ENCODE measurements around the gene PNPLA7. TPM values are rescaled to one million over a fixed set of nuclear protein-coding genes. Genes with fewer than 3 reads are reported as not detected.

PNPLA7 gene
- total and polyA plus RNA-seq, 3 donors from 2014 or later: 4.2 to 17.8 (median 10.9) TPM

GRCh38 chr9:137428311-137428630 lies 121.9 kb downstream of the PNPLA7 start:
- 96% methylated on average over 6 of the region's 6 CpGs; no CpG with 5 or more reads in 1 of the 2 donors for WGBS, 2 donors

DNA sequence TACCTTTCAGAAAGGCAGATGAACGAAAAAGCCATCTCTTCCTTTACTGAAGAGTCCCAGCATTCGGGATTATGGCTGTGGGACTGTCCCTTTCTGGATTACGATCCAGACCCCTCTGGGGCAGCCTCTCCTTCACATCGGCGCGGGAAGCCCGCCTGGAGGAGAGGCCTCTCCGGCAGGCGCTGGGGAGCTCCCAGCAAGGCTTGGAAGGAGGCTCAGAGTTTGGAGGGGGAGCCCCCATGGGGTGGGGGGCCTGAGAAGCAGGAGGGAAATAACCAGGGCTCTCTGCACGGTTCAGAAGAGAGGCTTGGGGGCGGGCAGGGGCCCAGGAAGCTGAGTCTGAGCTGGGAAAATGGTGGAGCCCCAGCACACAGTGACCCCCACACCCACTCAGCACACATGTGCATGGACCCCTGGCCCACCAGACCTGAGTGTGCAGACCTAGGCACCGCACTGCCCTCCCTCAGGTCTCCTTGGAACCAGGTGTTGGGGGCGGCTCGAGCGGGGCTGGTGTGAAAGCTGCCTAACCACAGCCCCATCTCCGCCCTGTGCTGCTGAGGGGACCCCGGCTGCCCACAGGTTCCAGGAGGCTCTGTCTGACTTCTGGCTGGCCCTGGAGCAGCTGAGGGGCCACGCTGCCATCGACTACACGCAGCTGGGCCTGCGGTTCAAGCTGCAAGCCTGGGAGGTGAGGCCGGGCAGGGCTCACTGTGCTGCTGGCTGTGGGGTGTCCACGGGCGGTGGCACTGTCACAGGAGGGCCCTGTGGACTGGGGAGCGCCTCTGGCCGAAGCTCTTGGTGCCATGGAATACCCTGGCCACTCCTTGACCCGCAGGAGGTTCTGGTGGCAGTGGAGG lies 122.5 kb downstream of the PNPLA7 start:
- WGBS, 2 donors: 85% methylated on average over 9 to 27 of the region's 27 CpGs

More at GRCh38 chr9:137428311-137428630, 121.9 kb downstream of the PNPLA7 start:
- intact Hi-C loops (cut with DNase I; ENCODE audit: low total_unique reads): no loop called here
- no peaks in the 10 kb centered on the region for H3K27me3 ChIP-seq
- no peaks in the 10 kb centered on the region for H3K9me3 ChIP-seq
- no peak overlapping the region for H3K27ac ChIP-seq
- DNase-seq: no peak
- H3K4me3 ChIP-seq: no peak overlapping the region
- H3K36me3 ChIP-seq (ENCODE audit: low read depth, missing control alignments): no peaks in the 10 kb centered on the region
- no peaks in the 10 kb centered on the region for H3K4me1 ChIP-seq
- TF ChIP-seq, protein P1, sequence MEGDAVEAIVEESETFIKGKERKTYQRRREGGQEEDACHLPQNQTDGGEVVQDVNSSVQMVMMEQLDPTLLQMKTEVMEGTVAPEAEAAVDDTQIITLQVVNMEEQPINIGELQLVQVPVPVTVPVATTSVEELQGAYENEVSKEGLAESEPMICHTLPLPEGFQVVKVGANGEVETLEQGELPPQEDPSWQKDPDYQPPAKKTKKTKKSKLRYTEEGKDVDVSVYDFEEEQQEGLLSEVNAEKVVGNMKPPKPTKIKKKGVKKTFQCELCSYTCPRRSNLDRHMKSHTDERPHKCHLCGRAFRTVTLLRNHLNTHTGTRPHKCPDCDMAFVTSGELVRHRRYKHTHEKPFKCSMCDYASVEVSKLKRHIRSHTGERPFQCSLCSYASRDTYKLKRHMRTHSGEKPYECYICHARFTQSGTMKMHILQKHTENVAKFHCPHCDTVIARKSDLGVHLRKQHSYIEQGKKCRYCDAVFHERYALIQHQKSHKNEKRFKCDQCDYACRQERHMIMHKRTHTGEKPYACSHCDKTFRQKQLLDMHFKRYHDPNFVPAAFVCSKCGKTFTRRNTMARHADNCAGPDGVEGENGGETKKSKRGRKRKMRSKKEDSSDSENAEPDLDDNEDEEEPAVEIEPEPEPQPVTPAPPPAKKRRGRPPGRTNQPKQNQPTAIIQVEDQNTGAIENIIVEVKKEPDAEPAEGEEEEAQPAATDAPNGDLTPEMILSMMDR (IDR thresholded peaks at IDR 0.05): no peak
- TF ChIP-seq POLR2A (IDR thresholded peaks at IDR 0.05): no peak

GRCh38 chr9:137426018-137426681 lies 124.1 kb downstream of the PNPLA7 start:
- H3K9me3 ChIP-seq: no peaks in the 10 kb centered on the region
- H3K4me3 ChIP-seq: no peak overlapping the region
- H3K36me3 ChIP-seq (ENCODE audit: low read depth, missing control alignments): no peaks in the 10 kb centered on the region
- TF ChIP-seq, protein P1 (IDR thresholded peaks at IDR 0.05): no peak
- TF ChIP-seq POLR2A (IDR thresholded peaks at IDR 0.05): no peak
- H3K4me1 ChIP-seq: peaks cover 4% of the 10 kb centered on the region
- no peak overlapping the region for H3K27ac ChIP-seq
- WGBS, 2 donors: 64 to 85% methylated on average over 9 to 18 of the region's 18 CpGs
- DNase-seq: no peak
- intact Hi-C loops (cut with DNase I; ENCODE audit: low total_unique reads): no loop called here
- H3K27me3 ChIP-seq: no peaks in the 10 kb centered on the region

More for the DNA sequence above, 122.5 kb downstream of the PNPLA7 start:
- no peaks in the 10 kb centered on the region for H3K27me3 ChIP-seq
- no peak for DNase-seq
- no peak overlapping the region for H3K27ac ChIP-seq
- TF ChIP-seq, protein P1 (IDR thresholded peaks at IDR 0.05): no peak
- no peak for TF ChIP-seq POLR2A (IDR thresholded peaks at IDR 0.05)
- H3K4me3 ChIP-seq: no peak overlapping the region
- no peaks in the 10 kb centered on the region for H3K9me3 ChIP-seq
- H3K36me3 ChIP-seq (ENCODE audit: low read depth, missing control alignments): no peaks in the 10 kb centered on the region
- intact Hi-C loops (cut with DNase I; ENCODE audit: low total_unique reads): no loop called here
- no peaks in the 10 kb centered on the region for H3K4me1 ChIP-seq

DNA sequence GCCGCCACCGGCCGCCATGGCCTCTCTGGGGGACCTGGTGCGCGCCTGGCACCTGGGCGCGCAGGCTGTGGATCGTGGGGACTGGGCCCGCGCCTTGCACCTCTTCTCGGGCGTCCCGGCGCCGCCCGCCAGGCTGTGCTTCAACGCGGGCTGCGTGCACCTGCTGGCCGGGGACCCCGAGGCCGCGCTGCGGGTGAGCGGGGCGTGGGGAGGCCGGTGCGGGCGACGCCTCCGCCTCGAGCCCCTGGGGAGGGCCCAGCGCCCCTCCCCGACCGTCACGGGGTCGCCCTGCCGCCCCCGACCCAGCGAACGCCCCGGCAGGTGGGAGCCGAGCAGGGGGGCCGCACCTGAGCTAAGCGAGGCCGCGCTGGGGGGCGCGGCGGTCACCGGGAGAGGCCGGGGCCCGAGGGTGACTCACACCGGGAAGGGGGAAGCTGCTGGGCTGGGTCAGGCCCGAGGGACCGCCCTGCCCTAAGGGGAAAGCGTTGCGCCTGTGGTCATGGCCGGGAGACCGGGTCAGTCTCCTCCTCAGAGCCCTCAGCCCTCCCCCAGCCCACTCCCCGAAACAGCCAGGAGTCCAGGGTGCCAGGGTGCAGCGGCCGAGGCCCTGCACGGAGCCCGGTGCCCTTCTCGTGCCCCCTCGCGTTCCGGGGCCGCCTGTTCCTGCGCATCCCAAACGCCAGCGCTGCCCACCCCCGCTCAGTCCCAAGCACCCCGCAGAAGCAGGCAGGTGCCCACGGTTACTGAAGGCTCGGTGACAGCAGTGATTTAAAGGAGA lies 126.5 kb downstream of the PNPLA7 start:
- 7 to 8% methylated on average over 8 to 60 of the region's 77 CpGs for WGBS, 2 donors
- DNase-seq: no peak

More for the DNA sequence above, 126.5 kb downstream of the PNPLA7 start:
- peak overlapping the region; percentile 88 to 93 for H3K4me3 ChIP-seq
- H3K27ac ChIP-seq: peak overlapping the region; percentile 57 to 64
- no peak for TF ChIP-seq POLR2A (IDR thresholded peaks at IDR 0.05)
- TF ChIP-seq, protein P1 (IDR thresholded peaks at IDR 0.05): no peak
- H3K9me3 ChIP-seq: no peaks in the 10 kb centered on the region
- H3K36me3 ChIP-seq (ENCODE audit: low read depth, missing control alignments): no peaks in the 10 kb centered on the region
- H3K27me3 ChIP-seq: no peaks in the 10 kb centered on the region
- H3K4me1 ChIP-seq: peaks cover 4% of the 10 kb centered on the region
- intact Hi-C loops (cut with DNase I; ENCODE audit: low total_unique reads): no loop called here
